ENCODE measurements around the gene CDH10. TPM values are rescaled to one million over a fixed set of nuclear protein-coding genes. Genes with fewer than 3 reads are reported as not detected.

The CDH10 gene
- total and polyA plus RNA-seq, 2 of the 4 experiments (the other 2 are of a cell fraction) = 0.18 to 0.21 TPM

- H3K9me1 ChIP-seq (ENCODE audit: insufficient read depth, low read length) = no peaks in the 10 kb centered on the region
- in situ Hi-C loops (cut with MboI; ENCODE audit: low sequenced_read_pairs) (no loop called here), intact Hi-C loops (cut with micrococcal nuclease) (no loop called here), dilution Hi-C loops (cut with HindIII; ENCODE audit: low sequenced_read_pairs, unreplicated experiment) (no loop called here)
- no peak overlapping the region for H4K91ac ChIP-seq (ENCODE audit: insufficient read depth, low read depth, low read length)
- ChIA-PET CTCF (no interaction called here), POLR2A (ENCODE audit: unreplicated experiment) (no interaction called here)
- H3K9ac ChIP-seq (ENCODE audit: low read depth, low read length) = no peak overlapping the region
- H4K20me1 ChIP-seq (ENCODE audit: insufficient read depth, low read length) = no peaks in the 10 kb centered on the region
- no peak overlapping the region for H3K23ac ChIP-seq (ENCODE audit: low read depth, low read length)
- no peak overlapping the region for H2BK15ac ChIP-seq (ENCODE audit: low read depth, low read length)
- H2BK20ac ChIP-seq (ENCODE audit: low read depth, low read length) = no peak overlapping the region
- no peak overlapping the region for H3K27ac ChIP-seq (ENCODE audit: insufficient read depth, low read length)
- H3K36me3 ChIP-seq (ENCODE audit: control insufficient read depth, insufficient read depth, low read length) = no peaks in the 10 kb centered on the region
- no peak overlapping the region for H3K14ac ChIP-seq (replicated peaks; ENCODE audit: low read depth, low read length)
- H3K4me2 ChIP-seq (ENCODE audit: low read depth, low read length) = no peak overlapping the region
- H3K9me3 ChIP-seq (ENCODE audit: control insufficient read depth, insufficient read depth, low read length) = peaks cover 2% of the 10 kb centered on the region; the same call in 1 of the 2 replicates
- no peaks in the 10 kb centered on the region for H3K27me3 ChIP-seq (ENCODE audit: control insufficient read depth, insufficient read depth, low read length)
- H3K18ac ChIP-seq (ENCODE audit: low read depth, low read length) = no peak overlapping the region
- H3K4me1 ChIP-seq (ENCODE audit: control insufficient read depth, insufficient read depth, low read length) = no peaks in the 10 kb centered on the region
- ATAC-seq (ENCODE audit: low read depth) = no peak
- no peak overlapping the region for H2AFZ ChIP-seq (replicated peaks; ENCODE audit: low read length, poor library complexity)
- no CpG with 5 or more reads among the region's 1 CpG for WGBS, 2 experiments (ENCODE audit: extremely low coverage in 2 of 2, insufficient read length in 1 of 2)
- no peak overlapping the region for H2AK5ac ChIP-seq (ENCODE audit: low read depth, low read length)
- no peak overlapping the region for H2AK9ac ChIP-seq (replicated peaks; ENCODE audit: low read depth, low read length, poor library complexity)
- H3K4me3 ChIP-seq (ENCODE audit: insufficient read depth, low read depth, low read length) = no peak overlapping the region
- BruUV-seq (replicated peaks) = no TSS peak
- no peak overlapping the region for H4K5ac ChIP-seq (ENCODE audit: low read depth, low read length)
- H2BK120ac ChIP-seq (ENCODE audit: low read depth, low read length) = no peak overlapping the region
- no peak overlapping the region for H2BK5ac ChIP-seq (ENCODE audit: low read depth, low read length, poor library complexity, severe bottlenecking)
- DNase-seq = no peak
- TF ChIP-seq MAFK (IDR thresholded peaks at IDR 0.05; ENCODE audit: low read depth, low read length) (no peak), SMC3 (IDR thresholded peaks at IDR 0.05; ENCODE audit: low read depth, low read length) (no peak), RCOR1 (IDR thresholded peaks at IDR 0.05; ENCODE audit: insufficient replicate concordance, low read length) (no peak), NFE2L2 (IDR thresholded peaks at IDR 0.05; ENCODE audit: low read depth, low read length) (no peak), CEBPB (IDR thresholded peaks at IDR 0.05; ENCODE audit: low read depth, low read length) (no peak), CHD1 (IDR thresholded peaks at IDR 0.05; ENCODE audit: low read depth, low read length) (no peak), ELK1 (IDR thresholded peaks at IDR 0.05; ENCODE audit: borderline replicate concordance, low read depth, low read length) (no peak), CTCF (conservative IDR thresholded peaks at IDR 0.05; ENCODE audit: low read depth, low read length) (no peak), BHLHE40 (IDR thresholded peaks at IDR 0.05; ENCODE audit: low read depth, low read length) (no peak), USF2 (IDR thresholded peaks at IDR 0.05; ENCODE audit: low read depth, low read length) (no peak), POLR2A (IDR thresholded peaks at IDR 0.05; ENCODE audit: low read depth, low read length) (no peak), RAD21 (IDR thresholded peaks at IDR 0.05; ENCODE audit: low read length) (no peak), MAZ (IDR thresholded peaks at IDR 0.05; ENCODE audit: borderline replicate concordance, low read depth, low read length) (no peak), RFX5 (IDR thresholded peaks at IDR 0.05; ENCODE audit: low read depth, low read length) (no peak), MXI1 (IDR thresholded peaks at IDR 0.05; ENCODE audit: borderline replicate concordance, low read depth, low read length) (no peak), FOS (IDR thresholded peaks at IDR 0.05; ENCODE audit: low read depth, low read length) (no peak)
- no peaks in the 10 kb centered on the region for H3K79me1 ChIP-seq (ENCODE audit: low read depth in 1 of 2, low read length in 2 of 2)
- H3K4ac ChIP-seq (ENCODE audit: low read depth, low read length) = no peak overlapping the region
- no peak overlapping the region for H3K56ac ChIP-seq (ENCODE audit: extremely low read depth, insufficient read depth, low read length)
- no peak overlapping the region for H4K8ac ChIP-seq (ENCODE audit: low read depth in 2 of 2, low read length in 2 of 2)
Observed at GRCh38 chr5:24539613-24540012, 105.2 kb downstream of the CDH10 start.

Measured in IMR-90 (cell line).